SK-N-SH (cell line): ENCODE measurements around the gene TMEM132D. TPM values are rescaled to one million over a fixed set of nuclear protein-coding genes. Genes with fewer than 3 reads are reported as not detected.

Experiments used
- CTCF ChIA-PET: fragments of 300-600, 350-600 bp; formaldehyde crosslinking; extraction: SDS; loops from one replicate; lab custom pipeline; 2021; lab: Yijun Ruan, JAX
- POLR2A ChIA-PET: fragments of 350-600 bp; sonication (Branson Sonifier 250); formaldehyde crosslinking; extraction: SDS; loops from one replicate; lab custom pipeline; 2020; ENCODE audit warnings: antibody characterized with exemption, inconsistent platforms; lab: Yijun Ruan, JAX
- DNase-seq: peaks from one replicate; pipeline ENCODE4 v3.0.0; 2012
- H2AFZ ChIP-seq: fragments of 200-600 bp; sonication (generic); 2 replicates; pipeline ENCODE4 v1.8.1; 2016; ENCODE audit warnings: antibody characterized with exemption, mild to moderate bottlenecking, low read depth
- H3F3A ChIP-seq: fragments of 200-600 bp; sonication (generic); replicated peaks from 2 replicates; pipeline ENCODE3; 2016; ENCODE audit warnings: antibody characterized with exemption, mild to moderate bottlenecking; ENCODE audit not compliant: insufficient read depth
- H3K27ac ChIP-seq, 2 experiments: fragments of 200-500 bp in 1 of 2; fragments of 200-600 bp in 1 of 2; sonication (Bioruptor generic) in 1 of 2; sonication (generic), shearing (Covaris generic) in 1 of 2; 2 replicates each; pipeline versions ENCODE4 v1.5.1 to v1.6.1; 2014 to 2016; ENCODE audit warnings: low read depth in 2 of 2, inconsistent platforms in 1 of 2, low read length in 1 of 2, mild to moderate bottlenecking in 1 of 2, mixed read lengths in 1 of 2
- H3K27me3 ChIP-seq: fragments of 200-600 bp; sonication (generic), shearing (Covaris generic); 2 replicates; pipeline ENCODE4 v1.6.1; 2016; ENCODE audit warnings: mixed run types; ENCODE audit not compliant: insufficient read depth
- H3K36me3 ChIP-seq, 2 experiments: fragments of 200-500 bp in 1 of 2; fragments of 200-600 bp in 1 of 2; sonication (Bioruptor generic) in 1 of 2; sonication (generic) in 1 of 2; replicated peaks in 1 of 2; 2 replicates each; pipeline versions ENCODE3 to v1.5.1; 2014 to 2016; ENCODE audit warnings: low read length in 1 of 2, mild to moderate bottlenecking in 1 of 2; ENCODE audit not compliant: insufficient read depth in 2 of 2, control insufficient read depth in 1 of 2
- H3K4me1 ChIP-seq, 2 experiments: fragments of 200-500 bp in 1 of 2; fragments of 200-600 bp in 1 of 2; sonication (Bioruptor generic) in 1 of 2; sonication (generic), shearing (Covaris generic) in 1 of 2; 2 replicates each; pipeline versions ENCODE4 v1.5.1 to v1.6.1; 2014 to 2016; ENCODE audit warnings: low read depth in 1 of 2, low read length in 1 of 2, mixed run types in 1 of 2; ENCODE audit not compliant: insufficient read depth in 2 of 2, control insufficient read depth in 1 of 2
- H3K4me2 ChIP-seq: fragments of 200-600 bp; sonication (generic), shearing (Covaris generic); 2 replicates; pipeline ENCODE4 v1.6.1; 2017; ENCODE audit warnings: mixed run types
- H3K4me3 ChIP-seq, 2 experiments: fragments of 200-500 bp in 1 of 2; fragments of 200-600 bp in 1 of 2; sonication (Bioruptor generic) in 1 of 2; sonication (generic), shearing (Covaris generic) in 1 of 2; 2 replicates each; pipeline versions ENCODE4 v1.5.1 to v1.8.1; 2014 to 2016; ENCODE audit warnings: low read depth in 2 of 2, inconsistent platforms in 1 of 2, low read length in 1 of 2, mild to moderate bottlenecking in 1 of 2, mixed read lengths in 1 of 2, moderate library complexity in 1 of 2
- H3K79me2 ChIP-seq: fragments of 200-600 bp; sonication (generic); 2 replicates; pipeline ENCODE4 v1.8.1; 2017; ENCODE audit warnings: mild to moderate bottlenecking; ENCODE audit not compliant: insufficient read depth
- H3K9ac ChIP-seq: fragments of 200-600 bp; sonication (generic); 2 replicates; pipeline ENCODE4 v1.6.1; 2017; ENCODE audit warnings: mixed run types
- H3K9me2 ChIP-seq: fragments of 200-600 bp; sonication (generic); 2 replicates; pipeline ENCODE4 v1.6.1; 2017; ENCODE audit warnings: mixed run types
- H3K9me3 ChIP-seq: fragments of 200-600 bp; sonication (generic); 2 replicates; pipeline ENCODE4 v1.6.1; 2017; ENCODE audit warnings: mixed run types, mild to moderate bottlenecking, moderate library complexity
- H4K20me1 ChIP-seq: fragments of 200-600 bp; sonication (generic); 2 replicates; pipeline ENCODE4 v1.6.1; 2017; ENCODE audit warnings: mild to moderate bottlenecking, mixed run types; ENCODE audit not compliant: insufficient read depth
- CHD2 ChIP-seq: fragments of 150-350 bp; IDR thresholded peaks from 2 replicates; pipeline ENCODE4 v1.6.1; 2018; ENCODE audit warnings: low read length; ENCODE audit not compliant: partially characterized antibody
- CTCF ChIP-seq: fragments of 200-600 bp; sonication (generic); IDR thresholded peaks from 2 replicates; pipeline ENCODE4 v1.6.1; 2017; ENCODE audit warnings: antibody characterized with exemption, mild to moderate bottlenecking, moderate library complexity
- EP300 ChIP-seq, 2 experiments: IDR thresholded peaks; 2 replicates each; pipeline versions ENCODE4 v1.4.0 to v1.6.1; 2012; ENCODE audit warnings: borderline replicate concordance in 1 of 2, low read depth in 1 of 2, low read length in 1 of 2
- FOXM1 ChIP-seq: IDR thresholded peaks from 2 replicates; pipeline ENCODE4 v1.4.0; 2012; ENCODE audit warnings: low read depth, mild to moderate bottlenecking
- NFIC ChIP-seq: IDR thresholded peaks from 2 replicates; pipeline ENCODE4 v1.4.0; 2012; ENCODE audit warnings: borderline replicate concordance
- NRF1 ChIP-seq: IDR thresholded peaks from 2 replicates; pipeline ENCODE4 v1.6.1; 2012; ENCODE audit warnings: low read depth, mild to moderate bottlenecking, low read length
- RXRA ChIP-seq: IDR thresholded peaks from 2 replicates; pipeline ENCODE4 v1.4.0; 2012; ENCODE audit warnings: low read depth, mild to moderate bottlenecking, borderline replicate concordance
- TCF12 ChIP-seq: IDR thresholded peaks from 2 replicates; pipeline ENCODE4 v1.4.0; 2012
- YY1 ChIP-seq: IDR thresholded peaks from 2 replicates; pipeline ENCODE4 v1.4.0; 2012; ENCODE audit warnings: low read depth, mild to moderate bottlenecking
- WGBS: methylation state at CpG from one replicate; pipeline ENCODE4 v1.1.6; 2017; ENCODE audit warnings: low lambda C conversion rate; 5-methylcytosine and 5-hydroxymethylcytosine counted together
- polyA plus RNA-seq, 3 experiments: library from polyadenylated mRNA; depleted of rRNA; stranded (reverse); fragments of >200 nt; gene quantifications; 2 replicates each; pipeline ENCODE4 v1.2.3, GENCODE V29; 2012
- TF ChIP-seq, protein P1 (sequence below): IDR thresholded peaks from 2 replicates; pipeline ENCODE4 v1.4.0; 2012; ENCODE audit warnings: low read depth, borderline replicate concordance

The TMEM132D gene
- polyA plus RNA-seq, 1 of the 3 experiments (the other 2 are of a cell fraction), result not detected

GRCh38 chr12:129215556-129215955 lies 688.3 kb downstream of the TMEM132D start:
- no peaks in the 10 kb centered on the region for H3K4me1 ChIP-seq
- no peak overlapping the region for H2AFZ ChIP-seq
- H3K79me2 ChIP-seq, result no peaks in the 10 kb centered on the region
- no peak for DNase-seq
- WGBS, result 46% methylated on average over 5 of the region's 5 CpGs
- H3K9me3 ChIP-seq, result no peaks in the 10 kb centered on the region
- no peak overlapping the region for H3K4me2 ChIP-seq
- no peak overlapping the region for H3K4me3 ChIP-seq
- no peak overlapping the region for H3K27ac ChIP-seq
- CTCF ChIA-PET, result no interaction called here
- no peaks in the 10 kb centered on the region for H3F3A ChIP-seq
- TF ChIP-seq RXRA (no peak), NRF1 (no peak), FOXM1 (no peak), NFIC (no peak)
- TF ChIP-seq, protein P1, sequence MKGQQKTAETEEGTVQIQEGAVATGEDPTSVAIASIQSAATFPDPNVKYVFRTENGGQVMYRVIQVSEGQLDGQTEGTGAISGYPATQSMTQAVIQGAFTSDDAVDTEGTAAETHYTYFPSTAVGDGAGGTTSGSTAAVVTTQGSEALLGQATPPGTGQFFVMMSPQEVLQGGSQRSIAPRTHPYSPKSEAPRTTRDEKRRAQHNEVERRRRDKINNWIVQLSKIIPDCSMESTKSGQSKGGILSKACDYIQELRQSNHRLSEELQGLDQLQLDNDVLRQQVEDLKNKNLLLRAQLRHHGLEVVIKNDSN, result no peak
- TF ChIP-seq, all 33 proteins: peak for 0
- Histone ChIP-seq H3K27me3 (no peaks in the 10 kb centered on the region), H4K20me1 (no peaks in the 10 kb centered on the region), H3K36me3 (no peaks in the 10 kb centered on the region), H3K9ac (no peak overlapping the region), H3K9me2 (no peaks in the 10 kb centered on the region)
- POLR2A ChIA-PET, result no interaction called here

GRCh38 chr12:129213551-129213950 lies 690.3 kb downstream of the TMEM132D start:
- no peak overlapping the region for H3K9ac ChIP-seq
- H3K79me2 ChIP-seq, result no peaks in the 10 kb centered on the region
- H3K9me2 ChIP-seq, result no peaks in the 10 kb centered on the region
- TF ChIP-seq CTCF, result no peak
- no peak for TF ChIP-seq YY1
- TF ChIP-seq CHD2, result no peak
- TF ChIP-seq TCF12, result no peak
- no peak for TF ChIP-seq EP300 (IDR thresholded peaks at IDR 0.05; ENCODE audit: borderline replicate concordance in 1 of 2, low read depth in 1 of 2, low read length in 1 of 2)
- H3K27ac ChIP-seq, result no peak overlapping the region
- no peaks in the 10 kb centered on the region for H3K27me3 ChIP-seq
- H2AFZ ChIP-seq, result no peak overlapping the region
- H3K36me3 ChIP-seq, result no peaks in the 10 kb centered on the region
- WGBS, result 11% methylated on average over 4 of the region's 4 CpGs
- ChIA-PET CTCF (no interaction called here), POLR2A (no interaction called here)
- H3K4me1 ChIP-seq, result no peaks in the 10 kb centered on the region
- no peaks in the 10 kb centered on the region for H3F3A ChIP-seq
- no peaks in the 10 kb centered on the region for H4K20me1 ChIP-seq
- no peak for DNase-seq
- no peak overlapping the region for H3K4me3 ChIP-seq
- no peaks in the 10 kb centered on the region for H3K9me3 ChIP-seq
- H3K4me2 ChIP-seq, result no peak overlapping the region
